HCT116 (cell line): ENCODE measurements around the gene ADCY1. TPM values are rescaled to one million over a fixed set of nuclear protein-coding genes. Genes with fewer than 3 reads are reported as not detected.

ENCODE experiments used
- ATAC-seq: fragments of 200-7000 bp; cut with Tn5 transposase; 2 replicates; pipeline ENCODE4 v1.9.1; 2020; ENCODE audit warnings: mild to moderate bottlenecking, moderate library complexity
- BruUV-seq: library from RNA; stranded (reverse); fragments of 400-500 nt; replicated peaks from 2 replicates; lab custom pipeline; 2021; lab: Mats Ljungman, UMichigan
- CTCF ChIA-PET: fragments of 300-600 bp; sonication (Branson Sonifier 250); formaldehyde crosslinking; loops from one replicate; lab custom pipeline; 2021; ENCODE audit warnings: antibody characterized with exemption; lab: Charles Lee
- POLR2A ChIA-PET: fragments of 300-600, 350-600 bp; sonication (Branson Sonifier 250); formaldehyde crosslinking; loops from one replicate; lab custom pipeline; 2021; ENCODE audit warnings: antibody characterized with exemption; lab: Charles Lee
- RAD21 ChIA-PET, 2 experiments: fragments of 300-600 bp; sonication (Branson Sonifier 250); formaldehyde crosslinking; loops; one replicate each; lab custom pipeline; 2023; ENCODE audit warnings: low total read pairs in 2 of 2; ENCODE audit not compliant: uncharacterized antibody in 2 of 2, unreplicated experiment in 2 of 2, low non-redundant PET in 1 of 2; lab: Charles Lee
- DNase-seq: peaks from one replicate; pipeline ENCODE4 v3.0.0-alpha.2; 2010; ENCODE audit warnings: low read depth, low spot score
- H2AFZ ChIP-seq: fragments of 200-600 bp; shearing (Covaris generic), sonication (generic); 2 replicates; pipeline ENCODE4 v1.6.1; 2017; ENCODE audit warnings: low read depth, mixed run types, mixed read lengths, antibody characterized with exemption, low read length; ENCODE audit not compliant: poor library complexity, severe bottlenecking
- H3K27ac ChIP-seq: 2 replicates; pipeline ENCODE4 v1.5.1; 2012; ENCODE audit warnings: low read depth, low read length
- H3K27me3 ChIP-seq: fragments of 200-600 bp; sonication (generic); 2 replicates; pipeline ENCODE4 v1.6.1; 2016; ENCODE audit warnings: mixed run types, low read length, mixed read lengths; ENCODE audit not compliant: insufficient read depth
- H3K36me3 ChIP-seq, 2 experiments: fragments of 200-500 bp in 1 of 2; fragments of 200-600 bp in 1 of 2; sonication (Bioruptor generic) in 1 of 2; sonication (generic) in 1 of 2; 2 replicates each; pipeline versions ENCODE4 v1.5.1 to v1.6.1; 2014 to 2016; ENCODE audit warnings: low read length in 2 of 2, inconsistent platforms in 1 of 2, mixed read lengths in 1 of 2, mixed run types in 1 of 2; ENCODE audit not compliant: insufficient read depth in 2 of 2, control insufficient read depth in 1 of 2
- H3K4me1 ChIP-seq, 2 experiments: fragments of 200-600 bp in 1 of 2; sonication (generic) in 1 of 2; 2 replicates each; pipeline versions ENCODE4 v1.5.1 to v1.6.1; 2012 to 2017; ENCODE audit warnings: low read length in 2 of 2, inconsistent platforms in 1 of 2, mild to moderate bottlenecking in 1 of 2, mixed read lengths in 1 of 2, mixed run types in 1 of 2, moderate library complexity in 1 of 2; ENCODE audit not compliant: insufficient read depth in 2 of 2, control insufficient read depth in 1 of 2
- H3K4me2 ChIP-seq: fragments of 200-600 bp; sonication (generic); 2 replicates; pipeline ENCODE4 v1.6.1; 2017; ENCODE audit warnings: mixed run types, low read length, mixed read lengths
- H3K4me3 ChIP-seq, 2 experiments: fragments of 200-600 bp in 1 of 2; sonication (generic) in 1 of 2; replicated peaks in 1 of 2; 2 replicates each; pipeline ENCODE4 v1.5.1; 2011 to 2016; ENCODE audit warnings: low read length in 2 of 2, control low read depth in 1 of 2, low read depth in 1 of 2, mild to moderate bottlenecking in 1 of 2, mixed read lengths in 1 of 2, mixed run types in 1 of 2
- H3K79me2 ChIP-seq: fragments of 200-600 bp; sonication (generic); 2 replicates; pipeline ENCODE4 v1.6.1; 2017; ENCODE audit warnings: mild to moderate bottlenecking, mixed run types, low read length, moderate library complexity, mixed read lengths; ENCODE audit not compliant: insufficient read depth
- H3K9ac ChIP-seq: fragments of 200-600 bp; sonication (generic); 2 replicates; pipeline ENCODE4 v1.6.1; 2016; ENCODE audit warnings: low read length, mixed read lengths
- H3K9me2 ChIP-seq: fragments of 200-600 bp; sonication (generic), shearing (Covaris generic); 2 replicates; pipeline ENCODE4 v1.6.1; 2017; ENCODE audit warnings: mixed run types, mild to moderate bottlenecking, moderate library complexity; ENCODE audit not compliant: insufficient read depth
- H3K9me3 ChIP-seq, 2 experiments: fragments of 200-500 bp in 1 of 2; fragments of 200-600 bp in 1 of 2; sonication (Bioruptor generic) in 1 of 2; sonication (generic) in 1 of 2; 2 replicates each; pipeline ENCODE4 v1.6.1; 2014 to 2017; ENCODE audit warnings: low read length in 2 of 2, mixed read lengths in 2 of 2, inconsistent platforms in 1 of 2, low read depth in 1 of 2, mild to moderate bottlenecking in 1 of 2, mixed run types in 1 of 2, moderate library complexity in 1 of 2; ENCODE audit not compliant: control insufficient read depth in 1 of 2, insufficient read depth in 1 of 2
- H4K20me1 ChIP-seq: fragments of 200-600 bp; sonication (generic), shearing (Covaris generic); 2 replicates; pipeline ENCODE4 v1.6.1; 2017; ENCODE audit warnings: mixed run types, mild to moderate bottlenecking, moderate library complexity; ENCODE audit not compliant: insufficient read depth
- CBX3 ChIP-seq: IDR thresholded peaks from 2 replicates; pipeline ENCODE4 v1.6.1; 2012; ENCODE audit warnings: low read depth
- CEBPB ChIP-seq: IDR thresholded peaks from 2 replicates; pipeline ENCODE4 v1.6.1; 2012; ENCODE audit warnings: low read depth
- POLR2A ChIP-seq: IDR thresholded peaks from 2 replicates; pipeline ENCODE4 v1.7.0; 2011; ENCODE audit warnings: borderline replicate concordance; ENCODE audit not compliant: insufficient read depth, insufficient read length; ENCODE audit errors: extremely low read depth
- SIN3A ChIP-seq: IDR thresholded peaks from 2 replicates; pipeline ENCODE4 v1.6.1; 2012; ENCODE audit warnings: low read depth
- SP1 ChIP-seq: IDR thresholded peaks from 2 replicates; pipeline ENCODE4 v1.6.1; 2012; ENCODE audit warnings: low read depth
- SRF ChIP-seq: IDR thresholded peaks from 2 replicates; pipeline ENCODE4 v1.6.1; 2012; ENCODE audit warnings: low read depth
- YY1 ChIP-seq: IDR thresholded peaks from 2 replicates; pipeline ENCODE4 v1.6.1; 2011; ENCODE audit warnings: low read length, low read depth, moderate library complexity, mild to moderate bottlenecking; ENCODE audit not compliant: insufficient replicate concordance; ENCODE audit errors: extremely low read depth
- intact Hi-C: fragments of 100-400 bp; cut with micrococcal nuclease; formaldehyde crosslinking; loops from 2 replicates; pipeline ENCODE4 v1.10.0; 2022
- total RNA-seq: library from RNA; stranded (reverse); gene quantifications from one replicate; pipeline ENCODE4 v1.2.1, GENCODE V29; 2021; ENCODE audit not compliant: unreplicated experiment
- TF ChIP-seq, protein P1 (sequence below): IDR thresholded peaks from 2 replicates; pipeline ENCODE4 v1.6.1; 2011; ENCODE audit warnings: mild to moderate bottlenecking, low read length, moderate library complexity; ENCODE audit not compliant: insufficient replicate concordance; ENCODE audit errors: extremely low read depth
- TF ChIP-seq, protein P2 (sequence below), 3 experiments: fragments of 200-600 bp in 1 of 3; sonication (generic) in 1 of 3; IDR thresholded peaks in 2 of 3; conservative IDR thresholded peaks in 1 of 3; 2 replicates each; pipeline ENCODE4 v1.5.1; 2012 to 2017; ENCODE audit warnings: low read depth in 2 of 3, low read length in 2 of 3, antibody characterized with exemption in 1 of 3, borderline replicate concordance in 1 of 3, control low read depth in 1 of 3, mild to moderate bottlenecking in 1 of 3, mixed read lengths in 1 of 3, mixed run types in 1 of 3, moderate library complexity in 1 of 3; ENCODE audit not compliant: insufficient read depth in 1 of 3
- TF ChIP-seq, protein P3 (sequence below): IDR thresholded peaks from 2 replicates; pipeline ENCODE4 v1.6.1; 2012

Gene ADCY1
- total RNA-seq, 1 experiment from 2014 or later = 0.05 TPM

DNA sequence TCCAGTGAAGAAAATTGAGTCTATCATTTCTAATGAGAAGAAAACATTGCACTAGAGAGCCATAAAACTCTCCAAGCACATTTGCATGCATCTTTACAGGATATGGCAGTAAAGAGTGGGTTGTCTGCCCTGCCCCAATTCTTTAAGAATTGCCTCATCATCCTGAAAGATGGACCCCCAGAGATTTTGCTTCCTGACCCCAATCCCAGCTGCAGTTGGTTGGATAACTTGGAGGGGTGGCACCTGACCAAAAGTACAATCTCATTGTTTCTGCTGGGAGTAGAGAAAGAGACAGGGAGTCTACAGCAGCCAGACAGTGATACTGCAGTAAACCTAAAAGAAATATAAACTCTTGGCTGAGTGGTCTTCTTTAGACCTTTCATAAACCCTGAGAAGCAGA lies 49.1 kb upstream of the ADCY1 start:
- no peaks in the 10 kb centered on the region for H3K79me2 ChIP-seq
- no peaks in the 10 kb centered on the region for H3K9me3 ChIP-seq
- H3K4me2 ChIP-seq = no peak overlapping the region
- H3K27ac ChIP-seq = no peak overlapping the region
- H3K36me3 ChIP-seq = no peaks in the 10 kb centered on the region
- ATAC-seq = no peak
- H3K4me1 ChIP-seq = no peaks in the 10 kb centered on the region
- H2AFZ ChIP-seq = no peak overlapping the region
- TF ChIP-seq, protein P1, sequence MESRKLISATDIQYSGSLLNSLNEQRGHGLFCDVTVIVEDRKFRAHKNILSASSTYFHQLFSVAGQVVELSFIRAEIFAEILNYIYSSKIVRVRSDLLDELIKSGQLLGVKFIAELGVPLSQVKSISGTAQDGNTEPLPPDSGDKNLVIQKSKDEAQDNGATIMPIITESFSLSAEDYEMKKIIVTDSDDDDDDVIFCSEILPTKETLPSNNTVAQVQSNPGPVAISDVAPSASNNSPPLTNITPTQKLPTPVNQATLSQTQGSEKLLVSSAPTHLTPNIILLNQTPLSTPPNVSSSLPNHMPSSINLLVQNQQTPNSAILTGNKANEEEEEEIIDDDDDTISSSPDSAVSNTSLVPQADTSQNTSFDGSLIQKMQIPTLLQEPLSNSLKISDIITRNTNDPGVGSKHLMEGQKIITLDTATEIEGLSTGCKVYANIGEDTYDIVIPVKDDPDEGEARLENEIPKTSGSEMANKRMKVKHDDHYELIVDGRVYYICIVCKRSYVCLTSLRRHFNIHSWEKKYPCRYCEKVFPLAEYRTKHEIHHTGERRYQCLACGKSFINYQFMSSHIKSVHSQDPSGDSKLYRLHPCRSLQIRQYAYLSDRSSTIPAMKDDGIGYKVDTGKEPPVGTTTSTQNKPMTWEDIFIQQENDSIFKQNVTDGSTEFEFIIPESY = no peak
- no peak for TF ChIP-seq SIN3A
- TF ChIP-seq CEBPB = no peak
- TF ChIP-seq, protein P2, sequence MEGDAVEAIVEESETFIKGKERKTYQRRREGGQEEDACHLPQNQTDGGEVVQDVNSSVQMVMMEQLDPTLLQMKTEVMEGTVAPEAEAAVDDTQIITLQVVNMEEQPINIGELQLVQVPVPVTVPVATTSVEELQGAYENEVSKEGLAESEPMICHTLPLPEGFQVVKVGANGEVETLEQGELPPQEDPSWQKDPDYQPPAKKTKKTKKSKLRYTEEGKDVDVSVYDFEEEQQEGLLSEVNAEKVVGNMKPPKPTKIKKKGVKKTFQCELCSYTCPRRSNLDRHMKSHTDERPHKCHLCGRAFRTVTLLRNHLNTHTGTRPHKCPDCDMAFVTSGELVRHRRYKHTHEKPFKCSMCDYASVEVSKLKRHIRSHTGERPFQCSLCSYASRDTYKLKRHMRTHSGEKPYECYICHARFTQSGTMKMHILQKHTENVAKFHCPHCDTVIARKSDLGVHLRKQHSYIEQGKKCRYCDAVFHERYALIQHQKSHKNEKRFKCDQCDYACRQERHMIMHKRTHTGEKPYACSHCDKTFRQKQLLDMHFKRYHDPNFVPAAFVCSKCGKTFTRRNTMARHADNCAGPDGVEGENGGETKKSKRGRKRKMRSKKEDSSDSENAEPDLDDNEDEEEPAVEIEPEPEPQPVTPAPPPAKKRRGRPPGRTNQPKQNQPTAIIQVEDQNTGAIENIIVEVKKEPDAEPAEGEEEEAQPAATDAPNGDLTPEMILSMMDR (IDR thresholded peaks at IDR 0.05 in 2 of 3, conservative IDR thresholded peaks at IDR 0.05 in 1 of 3; ENCODE audit: borderline replicate concordance in 1 of 3, insufficient read depth in 1 of 3, low read depth in 2 of 3, low read length in 2 of 3) = no peak
- no peak for TF ChIP-seq POLR2A
- TF ChIP-seq, protein P3, sequence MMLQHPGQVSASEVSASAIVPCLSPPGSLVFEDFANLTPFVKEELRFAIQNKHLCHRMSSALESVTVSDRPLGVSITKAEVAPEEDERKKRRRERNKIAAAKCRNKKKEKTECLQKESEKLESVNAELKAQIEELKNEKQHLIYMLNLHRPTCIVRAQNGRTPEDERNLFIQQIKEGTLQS = no peak
- no peak for TF ChIP-seq YY1
- TF ChIP-seq SRF = no peak
- no peak for TF ChIP-seq CBX3
- no peak for TF ChIP-seq SP1
- POLR2A ChIA-PET = no interaction called here
- no peaks in the 10 kb centered on the region for H4K20me1 ChIP-seq
- CTCF ChIA-PET = no interaction called here
- H3K9me2 ChIP-seq = no peaks in the 10 kb centered on the region
- no TSS peak for BruUV-seq
- H3K9ac ChIP-seq = no peak overlapping the region
- RAD21 ChIA-PET = no interaction called here
- H3K4me3 ChIP-seq = no peak overlapping the region
- no peak for DNase-seq
- H3K27me3 ChIP-seq = peaks cover 4% of the 10 kb centered on the region; the same call in 1 of the 2 replicates
- intact Hi-C loops = no loop called here
